ENCODE measurements around the gene GRIK4.
A peak's percentile ranks its signal among the peaks of the same experiment; 100 is the strongest.

The GRIK4 gene

DNA sequence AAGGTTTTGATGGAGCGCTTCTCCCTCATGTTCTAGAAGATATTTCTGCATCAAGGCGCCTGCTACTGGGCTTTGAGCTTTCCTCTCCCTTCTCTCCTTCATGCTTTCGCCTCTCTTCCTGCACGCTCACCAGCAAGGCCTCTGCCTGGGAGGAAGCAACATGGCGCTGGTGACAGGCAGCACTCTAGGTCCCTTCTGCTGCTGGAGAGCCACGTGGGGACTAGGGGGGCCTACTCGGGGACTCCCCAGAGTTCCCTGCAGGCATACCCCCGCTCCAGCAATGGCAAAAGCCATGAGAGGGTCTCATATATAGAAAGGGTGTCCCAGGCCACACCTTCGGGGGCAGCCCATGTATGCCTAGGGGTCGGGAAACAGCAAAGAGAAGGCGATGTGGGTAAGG is 49.7 kb downstream of the GRIK4 start:
- TF ChIP-seq, protein P1, sequence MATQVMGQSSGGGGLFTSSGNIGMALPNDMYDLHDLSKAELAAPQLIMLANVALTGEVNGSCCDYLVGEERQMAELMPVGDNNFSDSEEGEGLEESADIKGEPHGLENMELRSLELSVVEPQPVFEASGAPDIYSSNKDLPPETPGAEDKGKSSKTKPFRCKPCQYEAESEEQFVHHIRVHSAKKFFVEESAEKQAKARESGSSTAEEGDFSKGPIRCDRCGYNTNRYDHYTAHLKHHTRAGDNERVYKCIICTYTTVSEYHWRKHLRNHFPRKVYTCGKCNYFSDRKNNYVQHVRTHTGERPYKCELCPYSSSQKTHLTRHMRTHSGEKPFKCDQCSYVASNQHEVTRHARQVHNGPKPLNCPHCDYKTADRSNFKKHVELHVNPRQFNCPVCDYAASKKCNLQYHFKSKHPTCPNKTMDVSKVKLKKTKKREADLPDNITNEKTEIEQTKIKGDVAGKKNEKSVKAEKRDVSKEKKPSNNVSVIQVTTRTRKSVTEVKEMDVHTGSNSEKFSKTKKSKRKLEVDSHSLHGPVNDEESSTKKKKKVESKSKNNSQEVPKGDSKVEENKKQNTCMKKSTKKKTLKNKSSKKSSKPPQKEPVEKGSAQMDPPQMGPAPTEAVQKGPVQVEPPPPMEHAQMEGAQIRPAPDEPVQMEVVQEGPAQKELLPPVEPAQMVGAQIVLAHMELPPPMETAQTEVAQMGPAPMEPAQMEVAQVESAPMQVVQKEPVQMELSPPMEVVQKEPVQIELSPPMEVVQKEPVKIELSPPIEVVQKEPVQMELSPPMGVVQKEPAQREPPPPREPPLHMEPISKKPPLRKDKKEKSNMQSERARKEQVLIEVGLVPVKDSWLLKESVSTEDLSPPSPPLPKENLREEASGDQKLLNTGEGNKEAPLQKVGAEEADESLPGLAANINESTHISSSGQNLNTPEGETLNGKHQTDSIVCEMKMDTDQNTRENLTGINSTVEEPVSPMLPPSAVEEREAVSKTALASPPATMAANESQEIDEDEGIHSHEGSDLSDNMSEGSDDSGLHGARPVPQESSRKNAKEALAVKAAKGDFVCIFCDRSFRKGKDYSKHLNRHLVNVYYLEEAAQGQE (IDR thresholded peaks at IDR 0.05; ENCODE audit: insufficient read depth in 1 of 2, low read depth in 2 of 2, low read length in 2 of 2) = no peak
- TF ChIP-seq POLR2AphosphoS5 (IDR thresholded peaks at IDR 0.05; ENCODE audit: low read depth, low read length) = no peak
- TF ChIP-seq FOXP2 (optimal IDR thresholded peaks at IDR 0.05; ENCODE audit: borderline replicate concordance, extremely low read depth, extremely low read length, insufficient read depth) = no peak
- no peak for TF ChIP-seq TAF1 (IDR thresholded peaks at IDR 0.05; ENCODE audit: borderline replicate concordance, insufficient read depth, low read length)
- no peak for TF ChIP-seq SIN3A (IDR thresholded peaks at IDR 0.05; ENCODE audit: borderline replicate concordance, insufficient read depth, low read length)

DNA sequence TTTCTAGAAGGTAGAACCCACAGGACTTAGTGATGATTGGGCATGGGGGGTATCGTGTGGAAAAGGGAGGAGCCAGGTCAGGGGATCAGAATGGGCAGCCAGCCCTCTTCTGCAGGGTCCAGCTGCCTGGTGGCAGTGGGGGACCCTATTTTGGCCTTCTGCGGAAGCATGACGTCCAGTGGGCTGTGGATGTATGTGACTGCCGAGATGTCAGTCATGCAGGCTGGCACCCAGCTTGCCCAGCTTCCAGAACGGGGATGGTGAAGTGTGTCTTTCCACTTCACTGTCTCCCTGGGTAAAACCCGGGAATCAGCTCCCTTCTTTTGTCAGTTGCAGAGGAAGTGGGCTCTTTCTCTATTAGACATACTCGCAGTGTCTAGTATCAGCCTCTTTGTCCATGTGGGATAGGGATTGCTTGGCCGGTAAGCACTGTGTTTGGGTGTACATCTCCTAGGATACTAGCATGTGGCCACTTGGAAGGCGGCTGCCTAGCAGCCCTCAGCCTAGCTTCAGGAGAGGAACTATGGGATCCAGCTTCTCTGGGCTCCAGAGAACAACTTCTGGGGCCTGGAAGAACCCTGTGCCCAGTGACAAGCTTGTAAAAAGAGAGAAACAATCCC is 51.4 kb downstream of the GRIK4 start:
- TF ChIP-seq SIN3A (IDR thresholded peaks at IDR 0.05; ENCODE audit: borderline replicate concordance, insufficient read depth, low read length) = no peak
- no peak for TF ChIP-seq FOXP2 (optimal IDR thresholded peaks at IDR 0.05; ENCODE audit: borderline replicate concordance, extremely low read depth, extremely low read length, insufficient read depth)
- no peak for TF ChIP-seq TAF1 (IDR thresholded peaks at IDR 0.05; ENCODE audit: borderline replicate concordance, insufficient read depth, low read length)
- TF ChIP-seq, protein P1 (IDR thresholded peaks at IDR 0.05; ENCODE audit: insufficient read depth in 1 of 2, low read depth in 2 of 2, low read length in 2 of 2) = no peak
- TF ChIP-seq POLR2AphosphoS5 (IDR thresholded peaks at IDR 0.05; ENCODE audit: low read depth, low read length) = no peak

DNA sequence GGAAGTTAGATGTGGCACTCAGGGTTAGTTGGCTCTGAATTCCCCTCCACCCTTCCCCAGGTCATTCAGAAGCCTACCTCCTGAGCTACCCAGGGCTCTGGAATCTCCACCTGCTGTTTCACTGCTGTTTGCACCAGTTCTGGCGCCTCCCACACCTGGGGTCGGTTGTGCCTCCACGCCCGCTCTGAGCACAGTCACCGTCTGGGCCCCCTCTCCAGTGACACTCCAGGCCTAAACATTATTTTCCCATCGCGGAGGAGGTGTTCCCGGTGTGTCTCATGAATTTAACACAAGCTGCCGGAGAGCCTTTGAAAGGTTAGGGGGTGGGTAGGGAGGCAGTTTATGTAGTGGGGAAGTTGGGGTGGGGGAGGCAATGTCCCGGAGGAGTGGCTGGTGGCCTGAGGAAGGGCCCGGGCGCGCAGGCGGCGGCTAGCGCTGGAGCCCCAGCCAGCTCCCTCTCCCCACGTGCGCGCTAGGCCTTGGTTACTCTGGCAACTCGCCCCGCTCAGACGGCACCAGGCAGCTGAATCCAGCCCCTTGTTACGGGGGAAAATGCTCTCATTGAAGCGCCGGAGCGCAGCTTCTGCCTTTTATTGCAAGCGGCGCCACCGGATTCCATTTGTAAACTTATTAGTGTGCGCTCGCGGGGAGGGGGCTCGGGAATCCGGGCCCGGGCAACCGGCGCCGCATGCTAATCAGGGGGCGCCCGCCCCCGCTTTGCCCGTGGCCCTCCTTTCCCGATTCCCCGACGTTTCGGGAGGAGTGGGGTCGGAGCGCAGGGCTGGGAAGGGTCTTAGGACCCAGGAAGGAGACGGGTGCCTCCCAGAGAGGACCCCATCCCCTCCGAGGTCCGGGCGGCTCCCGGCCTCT is 52.4 kb downstream of the GRIK4 start:
- TF ChIP-seq, protein P1 (IDR thresholded peaks at IDR 0.05; ENCODE audit: insufficient read depth in 1 of 2, low read depth in 2 of 2, low read length in 2 of 2) = no peak
- TF ChIP-seq FOXP2 (optimal IDR thresholded peaks at IDR 0.05; ENCODE audit: borderline replicate concordance, extremely low read depth, extremely low read length, insufficient read depth) = no peak
- no peak for TF ChIP-seq POLR2AphosphoS5 (IDR thresholded peaks at IDR 0.05; ENCODE audit: low read depth, low read length)
- no peak for TF ChIP-seq SIN3A (IDR thresholded peaks at IDR 0.05; ENCODE audit: borderline replicate concordance, insufficient read depth, low read length)

DNA sequence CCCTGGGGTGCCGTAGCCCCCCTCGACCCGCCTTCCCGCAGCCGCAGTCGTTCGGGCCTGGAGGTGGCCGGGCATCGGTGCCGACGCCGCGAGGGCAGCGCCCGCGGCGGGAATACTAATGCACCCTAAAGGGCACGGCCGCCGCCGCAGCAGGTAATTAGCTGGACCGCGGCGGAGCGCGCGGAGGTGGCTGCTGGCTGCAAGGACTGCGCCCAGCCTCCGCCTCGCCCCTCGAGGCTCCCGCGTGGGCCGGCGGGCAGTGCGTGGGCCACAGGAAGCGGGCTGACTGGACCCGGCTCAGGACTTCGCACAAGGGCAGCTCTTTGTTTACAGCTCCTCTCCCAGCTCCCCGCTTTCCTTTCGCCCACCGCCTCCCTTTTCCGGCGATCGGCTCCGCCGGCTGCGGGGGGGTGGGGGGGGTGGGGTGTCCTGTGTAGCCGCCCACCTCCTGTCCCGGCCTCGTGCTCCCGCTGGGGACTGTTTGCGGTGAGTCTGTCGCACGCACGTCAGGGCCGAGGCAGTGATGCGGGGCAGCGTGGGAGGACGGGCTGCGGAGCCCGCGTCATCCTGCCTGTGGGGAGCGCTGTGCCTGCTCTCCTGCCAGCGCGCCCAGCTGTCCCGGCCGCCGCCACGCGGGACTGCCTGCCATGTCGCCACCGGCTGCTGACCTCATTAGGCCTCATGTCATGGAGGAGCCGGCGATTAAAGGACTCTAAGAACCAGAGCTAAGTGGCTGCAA is 53.2 kb downstream of the GRIK4 start:
- no peak for TF ChIP-seq SIN3A (IDR thresholded peaks at IDR 0.05; ENCODE audit: borderline replicate concordance, insufficient read depth, low read length)
- peak; percentile 61 for TF ChIP-seq FOXP2 (optimal IDR thresholded peaks at IDR 0.05; ENCODE audit: borderline replicate concordance, extremely low read depth, extremely low read length, insufficient read depth)
- no peak for TF ChIP-seq POLR2AphosphoS5 (IDR thresholded peaks at IDR 0.05; ENCODE audit: low read depth, low read length)
- TF ChIP-seq, protein P1 (IDR thresholded peaks at IDR 0.05; ENCODE audit: insufficient read depth in 1 of 2, low read depth in 2 of 2, low read length in 2 of 2) = no peak
- TF ChIP-seq TAF1 (IDR thresholded peaks at IDR 0.05; ENCODE audit: borderline replicate concordance, insufficient read depth, low read length) = no peak

Measured in PFSK-1 (cell line).